NCI-H526 (cell line): Measurements from ENCODE around the gene TAS1R2.

Experiments
- DNase-seq, 2 experiments: peaks; one replicate each; lab custom pipeline; 2025; lab: John Stamatoyannopoulos, UW

Gene TAS1R2

GRCh38 chr1:18820791-18821641 lies 38.4 kb downstream of the TAS1R2 start:
- peak; percentile 44 to 79 for DNase-seq

GRCh38 chr1:18819986-18820790 lies 39.3 kb downstream of the TAS1R2 start:
- DNase-seq: no peak

- DNase-seq: no peak
Measured at GRCh38 chr1:18819203-18819602, 40.3 kb downstream of the TAS1R2 start.

GRCh38 chr1:18817795-18818435 lies 41.5 kb downstream of the TAS1R2 start:
- peak; percentile 47 to 75 for DNase-seq

- DNase-seq: no peak
Measured at GRCh38 chr1:18817316-18817715, 42.1 kb downstream of the TAS1R2 start.

GRCh38 chr1:18816808-18817207 lies 42.7 kb downstream of the TAS1R2 start:
- no peak for DNase-seq

- DNase-seq: peak in 1 of 2 experiments; percentile 25
Measured at GRCh38 chr1:18814874-18815531, 44.5 kb downstream of the TAS1R2 start.

- DNase-seq: peak in 1 of 2 experiments; percentile 5
Measured at GRCh38 chr1:18814425-18814824, 45.0 kb downstream of the TAS1R2 start.

- DNase-seq: no peak
Measured at GRCh38 chr1:18812453-18812939, 47.0 kb downstream of the TAS1R2 start.

GRCh38 chr1:18811733-18812452 lies 47.6 kb downstream of the TAS1R2 start:
- no peak for DNase-seq

- DNase-seq: no peak
Measured at GRCh38 chr1:18809953-18810899, 49.2 kb downstream of the TAS1R2 start.

- no peak for DNase-seq
Measured at GRCh38 chr1:18808550-18808949, 50.9 kb downstream of the TAS1R2 start.

GRCh38 chr1:18807334-18808063 lies 52.0 kb downstream of the TAS1R2 start:
- DNase-seq: no peak

- no peak for DNase-seq
Measured at GRCh38 chr1:18805925-18806849, 53.3 kb downstream of the TAS1R2 start.

- no peak for DNase-seq
Measured at GRCh38 chr1:18805150-18805879, 54.1 kb downstream of the TAS1R2 start.

- no peak for DNase-seq
Measured at GRCh38 chr1:18803851-18804250, 55.6 kb downstream of the TAS1R2 start.

GRCh38 chr1:18803151-18803791 lies 56.2 kb downstream of the TAS1R2 start:
- DNase-seq: no peak
